OCI-LY1 (cell line): Measurements from ENCODE around the gene PRKCE.

Experiments
- CTCF ChIP-seq: fragments of 200-600 bp; sonication (generic), shearing (Covaris generic); IDR thresholded peaks from 2 replicates; pipeline ENCODE4 v1.5.1; 2017; ENCODE audit warnings: mild to moderate bottlenecking, antibody characterized with exemption, low read length, moderate library complexity, mixed read lengths
- EZH2 ChIP-seq: fragments of 200-600 bp; sonication (generic), shearing (Covaris generic); IDR thresholded peaks from 2 replicates; pipeline ENCODE4 v1.8.0; 2017; ENCODE audit warnings: borderline replicate concordance, mixed run types, mild to moderate bottlenecking, antibody characterized with exemption, low read length, moderate library complexity, mixed read lengths

- TF ChIP-seq CTCF (no peak), EZH2 (no peak)
Observed at GRCh38 chr2:45668509-45668908, 17.0 kb downstream of the PRKCE start.
